IMR-90 (cell line): ENCODE data around the gene AJM1. TPM values are rescaled to one million over a fixed set of nuclear protein-coding genes. Genes with fewer than 3 reads are reported as not detected.
A peak's percentile ranks its signal among the peaks of the same experiment; 100 is the strongest.

Experiments used
- ATAC-seq: fragments of 200-7000 bp; cut with Tn5 transposase; 2 replicates; pipeline ENCODE4 v1.9.1; 2020; ENCODE audit warnings: low read depth, mild to moderate bottlenecking, moderate library complexity
- BruUV-seq: library from RNA; stranded (reverse); fragments of 400-500 nt; replicated peaks from 2 replicates; lab custom pipeline; 2021; lab: Mats Ljungman, UMichigan
- CTCF ChIA-PET: fragments of 300-600 bp; formaldehyde crosslinking; extraction: SDS; loops from one replicate; lab custom pipeline; 2021; ENCODE audit warnings: antibody characterized with exemption; lab: Yijun Ruan, JAX
- POLR2A ChIA-PET: fragments of 300-600 bp; sonication (Branson Sonifier 250); formaldehyde crosslinking; loops from one replicate; lab custom pipeline; 2022; ENCODE audit warnings: antibody characterized with exemption; ENCODE audit not compliant: unreplicated experiment; lab: Charles Lee
- DNase-seq: peaks from one replicate; pipeline ENCODE4 v3.0.0; 2013
- H2AFZ ChIP-seq: replicated peaks from 2 replicates; pipeline ENCODE3; 2013; ENCODE audit warnings: low read length, mild to moderate bottlenecking; ENCODE audit not compliant: poor library complexity
- H2AK5ac ChIP-seq: 2 replicates; pipeline ENCODE4 v1.6.1; 2013; ENCODE audit warnings: low read depth, low read length, inconsistent platforms
- H2AK9ac ChIP-seq: replicated peaks from 2 replicates; pipeline ENCODE3; 2013; ENCODE audit warnings: mild to moderate bottlenecking, low read depth, low read length, moderate library complexity; ENCODE audit not compliant: poor library complexity
- H2BK120ac ChIP-seq: 2 replicates; pipeline ENCODE4 v1.6.1; 2013; ENCODE audit warnings: low read depth, low read length, inconsistent platforms
- H2BK15ac ChIP-seq: 3 replicates; pipeline ENCODE4 v1.6.1; 2013; ENCODE audit warnings: low read depth, low read length, inconsistent platforms
- H2BK20ac ChIP-seq: 2 replicates; pipeline ENCODE4 v1.6.1; 2013; ENCODE audit warnings: low read depth, mild to moderate bottlenecking, inconsistent platforms, low read length, moderate library complexity
- H2BK5ac ChIP-seq: 2 replicates; pipeline ENCODE4 v1.6.1; 2013; ENCODE audit warnings: mild to moderate bottlenecking, low read depth, low read length, inconsistent platforms; ENCODE audit not compliant: poor library complexity, severe bottlenecking
- H3K14ac ChIP-seq: replicated peaks from 2 replicates; pipeline ENCODE4 v1.6.1; 2013; ENCODE audit warnings: low read depth, low read length, inconsistent platforms
- H3K18ac ChIP-seq: 2 replicates; pipeline ENCODE4 v1.6.1; 2013; ENCODE audit warnings: low read depth, low read length, control low read depth
- H3K23ac ChIP-seq: 2 replicates; pipeline ENCODE4 v1.6.1; 2013; ENCODE audit warnings: low read depth, low read length, inconsistent platforms
- H3K27ac ChIP-seq: 2 replicates; pipeline ENCODE4 v1.5.1; 2013; ENCODE audit warnings: mild to moderate bottlenecking, control low read depth, low read length; ENCODE audit not compliant: insufficient read depth
- H3K27me3 ChIP-seq: 2 replicates; pipeline ENCODE4 v1.6.1; 2013; ENCODE audit warnings: low read length; ENCODE audit not compliant: control insufficient read depth, insufficient read depth
- H3K36me3 ChIP-seq: 2 replicates; pipeline ENCODE4 v1.6.1; 2013; ENCODE audit warnings: low read length, mixed read lengths; ENCODE audit not compliant: control insufficient read depth, insufficient read depth
- H3K4ac ChIP-seq: 2 replicates; pipeline ENCODE4 v1.6.1; 2013; ENCODE audit warnings: low read depth, low read length, inconsistent platforms
- H3K4me1 ChIP-seq: 2 replicates; pipeline ENCODE4 v1.6.1; 2013; ENCODE audit warnings: low read length, mixed read lengths; ENCODE audit not compliant: control insufficient read depth, insufficient read depth
- H3K4me2 ChIP-seq: 2 replicates; pipeline ENCODE4 v1.6.1; 2013; ENCODE audit warnings: low read depth, mild to moderate bottlenecking, control low read depth, low read length, moderate library complexity
- H3K4me3 ChIP-seq: 2 replicates; pipeline ENCODE4 v1.5.1; 2013; ENCODE audit warnings: low read depth, mild to moderate bottlenecking, control low read depth, low read length, moderate library complexity; ENCODE audit not compliant: insufficient read depth
- H3K56ac ChIP-seq: 2 replicates; pipeline ENCODE4 v1.6.1; 2013; ENCODE audit warnings: low read length, inconsistent platforms; ENCODE audit not compliant: insufficient read depth; ENCODE audit errors: extremely low read depth
- H3K79me1 ChIP-seq, 2 experiments: 2 replicates each; pipeline ENCODE4 v1.6.1; 2013; ENCODE audit warnings: low read length in 2 of 2, inconsistent platforms in 1 of 2, low read depth in 1 of 2
- H3K9ac ChIP-seq: 2 replicates; pipeline ENCODE4 v1.6.1; 2013; ENCODE audit warnings: low read depth, low read length, control low read depth
- H3K9me1 ChIP-seq: 2 replicates; pipeline ENCODE4 v1.6.1; 2013; ENCODE audit warnings: low read length, inconsistent platforms; ENCODE audit not compliant: insufficient read depth
- H3K9me3 ChIP-seq: 2 replicates; pipeline ENCODE4 v1.6.1; 2013; ENCODE audit warnings: low read length; ENCODE audit not compliant: control insufficient read depth, insufficient read depth
- H4K20me1 ChIP-seq: 2 replicates; pipeline ENCODE4 v1.6.1; 2013; ENCODE audit warnings: low read length, inconsistent platforms; ENCODE audit not compliant: insufficient read depth
- H4K5ac ChIP-seq: 2 replicates; pipeline ENCODE4 v1.6.1; 2013; ENCODE audit warnings: mild to moderate bottlenecking, low read depth, low read length, control low read depth
- H4K8ac ChIP-seq, 2 experiments: 2 replicates each; pipeline ENCODE4 v1.6.1; 2013; ENCODE audit warnings: low read depth in 2 of 2, low read length in 2 of 2, control low read depth in 1 of 2, inconsistent platforms in 1 of 2
- H4K91ac ChIP-seq: 2 replicates; pipeline ENCODE4 v1.6.1; 2013; ENCODE audit warnings: low read depth, low read length, inconsistent platforms; ENCODE audit not compliant: insufficient read depth
- ELK1 ChIP-seq: fragments of 150-350 bp; IDR thresholded peaks from 2 replicates; pipeline ENCODE4 v1.6.1; 2016; ENCODE audit warnings: low read depth, mild to moderate bottlenecking, low read length, moderate library complexity, borderline replicate concordance
- POLR2A ChIP-seq: IDR thresholded peaks from 2 replicates; pipeline ENCODE4 v1.6.1; 2012; ENCODE audit warnings: mild to moderate bottlenecking, low read depth, low read length
- WGBS, 2 experiments: methylation state at CpG; one replicate each; pipeline versions ENCODE4 v1.1.5 to v1.1.7; 2013; ENCODE audit warnings: missing lambda C conversion rate in 2 of 2; ENCODE audit not compliant: insufficient read length in 1 of 2; ENCODE audit errors: extremely low coverage in 2 of 2; 5-methylcytosine and 5-hydroxymethylcytosine counted together
- dilution Hi-C: fragments of 300-500 bp; cut with HindIII; formaldehyde crosslinking; loops from one replicate; pipeline ENCODE4 v1.14.3; 2018; ENCODE audit warnings: low sequenced_read_pairs; ENCODE audit not compliant: unreplicated experiment
- in situ Hi-C: fragments of 300-500 bp; cut with MboI; formaldehyde crosslinking; loops from 3 replicates; pipeline ENCODE4 v1.14.3; 2019; ENCODE audit warnings: low sequenced_read_pairs, inconsistent platforms, mixed read lengths
- intact Hi-C: fragments of 100-400 bp; cut with micrococcal nuclease; formaldehyde crosslinking; loops from 2 replicates; pipeline ENCODE4 v1.10.0; 2022
- polyA plus RNA-seq, 3 experiments: library from polyadenylated mRNA; depleted of rRNA; stranded (reverse); fragments of >200 nt; gene quantifications; 2 replicates each; pipeline ENCODE4 v1.2.3, GENCODE V29; 2012; ENCODE audit warnings: low replicate concordance in 1 of 3
- total RNA-seq: library from RNA; depleted of rRNA; stranded (reverse); fragments of >200 nt; gene quantifications from 2 replicates; pipeline ENCODE4 v1.2.3, GENCODE V29; 2012

The AJM1 gene
- total and polyA plus RNA-seq, 2 of the 4 experiments (the other 2 are of a cell fraction), result 0.18 to 1.5 TPM

- Histone ChIP-seq H3K14ac (no peak overlapping the region), H3K23ac (no peak overlapping the region), H4K20me1 (peaks cover 8% of the 10 kb centered on the region), H3K4me2 (no peak overlapping the region), H2BK120ac (no peak overlapping the region), H3K9me3 (no peaks in the 10 kb centered on the region), H2BK15ac (no peak overlapping the region), H2AK5ac (no peak overlapping the region), H2BK20ac (no peak overlapping the region), H2AFZ (no peak overlapping the region), H3K36me3 (no peaks in the 10 kb centered on the region), H3K9me1 (no peaks in the 10 kb centered on the region), H3K4me3 (no peak overlapping the region), H4K5ac (no peak overlapping the region), H2BK5ac (no peak overlapping the region), H2AK9ac (peak overlapping the region; percentile 1), H3K27ac (no peak overlapping the region), H3K56ac (no peak overlapping the region), H3K18ac (no peak overlapping the region), H3K4ac (no peak overlapping the region), H4K91ac (no peak overlapping the region), H4K8ac (no peak overlapping the region), H3K4me1 (peaks cover 10% of the 10 kb centered on the region), H3K79me1 (no peaks in the 10 kb centered on the region), H3K27me3 (peaks cover 37% of the 10 kb centered on the region), H3K9ac (no peak overlapping the region)
- DNase-seq (no peak), ATAC-seq (no peak)
- POLR2A ChIA-PET, result no interaction called here
- CTCF ChIA-PET, result no interaction called here
- in situ Hi-C loops, result no loop called here
- dilution Hi-C loops, result no loop called here
- no TSS peak for BruUV-seq
- no peak for TF ChIP-seq ELK1
- no peak for TF ChIP-seq POLR2A
- intact Hi-C loops, result no loop called here
- 93% methylated on average over 3 of the region's 6 CpGs; no CpG with 5 or more reads in 1 of the 2 experiments for WGBS, 2 experiments
Measured at GRCh38 chr9:136798708-136799078, 43.6 kb upstream of the AJM1 start.
